ENCODE measurements around the gene GNG14.
"Not testable (repeated sequence)": the region's sequence is repeated elsewhere in the genome, so short reads cannot be mapped to it uniquely, and the experiment has no call there.

Gene GNG14

DNA sequence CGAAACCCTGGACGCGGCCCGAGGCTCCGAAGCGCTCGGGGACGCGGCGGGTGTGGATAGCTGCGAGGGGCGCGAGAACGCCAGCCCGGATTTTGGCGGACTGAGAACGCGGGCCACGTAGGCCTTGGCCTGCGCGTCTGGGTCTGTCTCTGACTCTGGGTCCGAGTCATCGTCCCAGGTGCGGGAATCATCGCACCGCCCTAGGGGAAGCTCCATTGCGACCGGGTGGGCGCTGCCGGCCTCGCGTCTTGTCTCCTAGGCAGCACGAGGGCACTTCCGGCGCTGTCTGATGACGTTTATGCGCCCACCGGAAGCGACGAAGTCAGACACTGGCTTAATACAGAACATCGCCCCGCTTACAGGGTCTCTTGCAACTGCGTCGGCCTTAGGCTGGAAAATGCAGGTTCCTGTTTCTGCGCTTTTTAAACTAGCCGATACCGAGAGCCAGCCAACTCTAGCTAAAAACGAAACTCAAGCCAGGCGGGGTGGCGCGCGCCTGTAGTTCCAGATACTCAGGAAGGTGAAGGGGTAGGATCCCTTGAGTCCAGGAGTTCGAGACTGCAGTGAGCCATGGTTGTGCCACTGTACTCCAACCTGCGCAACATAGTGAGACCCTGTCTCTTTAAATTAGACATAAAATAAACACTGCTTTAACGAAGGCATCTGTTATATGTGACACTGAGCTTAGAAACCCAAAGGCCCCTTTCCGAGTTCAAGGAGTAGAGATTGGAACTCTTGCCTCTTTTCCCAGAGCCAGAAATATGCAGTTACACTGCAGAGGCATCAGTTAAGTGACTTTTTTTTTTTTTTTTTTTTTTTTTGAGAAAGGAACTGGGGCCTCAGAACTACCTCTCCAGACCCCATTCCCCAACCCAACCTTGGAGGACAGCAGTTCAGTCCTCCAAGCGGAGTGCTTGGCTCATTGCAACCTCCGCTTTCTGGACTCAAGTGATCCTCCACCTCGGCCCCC, 8.9 kb downstream of the GNG14 start, which contains the start of gene FBXW9:
TSS of gene FBXW9 (minus strand) at position 266 of the 970 bp plus-strand sequence. CDS start at position 216, 50 bp downstream.
- peak; percentile 75 to 99 (median 92) for DNase-seq

DNA sequence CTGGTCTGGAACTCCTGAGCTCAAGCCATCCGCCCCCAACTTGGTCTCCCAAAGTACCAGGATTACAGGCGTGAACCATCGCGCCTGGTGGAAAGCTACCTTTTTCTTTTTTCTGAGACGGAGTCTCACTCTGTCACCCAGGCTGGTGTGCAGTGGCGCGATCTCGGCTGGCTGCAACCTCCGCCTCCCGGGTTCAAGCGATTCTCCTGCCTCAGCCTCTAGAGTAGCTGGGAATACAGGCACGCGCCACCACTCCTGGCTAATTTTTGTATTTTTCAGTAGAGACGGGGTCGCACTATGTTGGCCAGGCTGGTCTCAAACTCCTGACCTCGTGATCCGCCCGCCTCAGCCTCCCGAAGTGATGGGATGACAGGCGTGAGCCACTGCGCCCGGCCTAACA, 9.6 kb downstream of the GNG14 start:
- DNase-seq = not testable (repeated sequence)

DNA sequence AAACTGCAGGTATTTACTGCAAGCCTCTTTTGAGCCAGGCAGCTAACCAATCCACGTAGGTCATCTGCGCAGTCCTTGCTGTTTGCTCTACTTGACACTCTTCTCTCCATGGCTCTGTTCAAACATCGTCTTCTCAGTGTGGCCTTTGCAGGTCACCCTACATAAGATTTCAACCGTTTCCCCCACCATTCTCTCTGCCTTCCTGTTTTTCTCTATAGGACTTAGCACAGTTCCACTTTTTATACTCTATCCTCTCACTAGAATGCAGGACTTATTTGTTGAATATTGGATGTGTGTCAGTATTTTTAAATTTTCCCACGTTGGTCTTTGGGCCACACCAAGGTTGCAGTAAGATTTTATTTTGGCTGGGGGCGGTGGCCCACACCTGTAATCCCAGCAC, 10.3 kb downstream of the GNG14 start:
- no peak for DNase-seq

DNA sequence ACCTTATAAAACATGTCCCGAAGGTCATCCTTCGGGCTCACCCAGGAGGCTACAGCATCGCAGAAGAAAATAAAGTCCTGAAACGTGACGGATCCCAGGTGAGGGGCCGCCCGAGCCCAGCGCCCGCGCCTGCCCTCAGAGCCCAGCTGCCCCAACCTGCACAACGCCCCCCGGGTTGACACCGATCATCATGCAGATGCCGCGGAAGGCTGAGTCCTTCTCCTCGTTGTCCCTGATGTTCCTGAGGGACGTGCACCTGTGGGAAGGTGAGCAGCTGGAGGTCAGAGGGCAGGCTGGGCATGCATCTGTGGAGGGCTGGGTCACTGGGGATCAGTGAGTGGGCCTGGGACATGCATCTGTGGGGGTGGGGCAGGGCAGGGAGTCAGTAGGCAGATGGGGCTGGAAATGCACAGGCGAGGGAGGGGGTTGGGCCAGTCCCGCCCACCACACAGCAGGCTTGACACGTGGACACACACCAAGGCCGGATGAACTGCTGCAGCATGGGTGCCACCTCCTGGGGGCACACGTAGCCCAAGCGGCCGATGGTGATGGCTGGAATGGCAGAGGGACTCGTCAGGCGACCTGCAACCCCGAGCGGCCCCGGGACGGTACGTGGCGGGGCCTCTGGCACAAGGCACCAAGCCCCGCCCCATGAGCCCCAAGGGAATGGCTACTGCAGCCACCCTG, 13.9 kb downstream of the GNG14 start:
- DNase-seq = no peak

DNA sequence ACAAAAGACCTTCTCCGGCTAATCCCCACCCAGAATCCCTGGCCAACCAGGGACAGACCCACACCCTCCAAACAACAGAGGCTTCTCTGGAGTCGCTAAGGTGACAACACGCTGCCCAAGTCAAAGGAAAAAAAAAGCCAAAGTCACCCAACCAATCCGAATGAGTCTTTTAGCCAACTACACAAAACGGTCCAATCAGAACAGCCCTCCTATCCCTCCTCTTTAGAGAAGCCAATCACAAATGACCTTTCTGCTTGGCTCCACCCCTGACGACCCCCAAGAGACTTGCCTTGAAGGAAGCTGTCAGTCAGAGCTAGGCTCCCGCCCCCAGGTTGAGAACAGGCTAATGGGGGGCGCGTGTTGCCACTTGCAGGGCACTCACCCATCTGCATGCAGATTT, 15.2 kb downstream of the GNG14 start:
- DNase-seq = no peak

DNA sequence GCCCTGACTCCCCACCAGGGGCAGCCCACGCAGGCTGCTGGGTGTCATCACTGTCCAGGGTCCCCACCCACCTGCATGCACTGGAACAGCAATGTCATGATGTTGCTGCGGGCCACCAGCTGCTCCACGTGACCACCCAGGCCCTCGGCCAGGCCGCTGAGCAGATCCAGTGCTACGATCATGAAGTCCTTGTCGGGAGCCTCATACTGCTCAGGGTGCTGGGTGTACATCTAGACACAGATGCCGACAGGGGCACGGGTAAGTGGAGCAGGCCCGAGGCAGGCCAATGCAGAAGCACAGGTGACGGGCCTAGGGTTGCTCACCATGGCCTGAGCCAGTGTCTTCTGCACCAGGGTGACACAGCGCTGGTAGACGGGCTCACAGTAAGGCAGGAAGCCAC, 17.4 kb downstream of the GNG14 start:
- no peak for DNase-seq

DNA sequence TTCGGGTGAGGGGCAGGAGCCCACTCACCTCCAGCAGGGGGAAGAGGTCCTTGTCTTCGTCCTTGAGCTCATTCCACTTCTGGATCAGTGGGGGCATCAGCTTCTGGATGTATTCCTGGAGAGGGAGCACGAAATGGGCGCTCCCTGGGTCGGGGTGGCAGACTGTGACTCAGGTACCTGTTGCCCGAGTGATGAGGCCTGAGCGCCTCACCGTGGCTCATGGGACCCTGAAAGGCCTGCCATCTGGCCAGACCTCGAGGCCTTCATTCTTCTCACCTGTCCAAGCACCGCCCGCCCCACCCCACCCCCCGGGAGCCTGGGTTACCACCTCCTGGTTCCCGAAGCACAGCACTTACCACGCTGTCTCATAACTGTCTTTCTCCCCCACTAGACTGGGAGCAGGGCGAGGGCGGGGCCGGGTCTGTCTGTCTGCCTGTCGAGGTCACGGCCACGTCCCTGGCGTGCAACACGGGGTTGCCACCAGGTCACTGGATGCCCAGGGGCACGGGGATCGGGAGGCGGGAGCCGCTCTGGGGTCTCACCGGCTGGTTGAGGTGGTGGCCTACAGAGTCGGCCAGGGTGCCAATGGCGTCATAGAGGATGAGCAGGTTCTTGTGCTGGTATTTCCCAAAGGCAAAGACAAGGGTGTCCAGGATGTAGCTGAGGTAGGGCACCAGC, 18.0 kb downstream of the GNG14 start:
- no peak for DNase-seq

DNA sequence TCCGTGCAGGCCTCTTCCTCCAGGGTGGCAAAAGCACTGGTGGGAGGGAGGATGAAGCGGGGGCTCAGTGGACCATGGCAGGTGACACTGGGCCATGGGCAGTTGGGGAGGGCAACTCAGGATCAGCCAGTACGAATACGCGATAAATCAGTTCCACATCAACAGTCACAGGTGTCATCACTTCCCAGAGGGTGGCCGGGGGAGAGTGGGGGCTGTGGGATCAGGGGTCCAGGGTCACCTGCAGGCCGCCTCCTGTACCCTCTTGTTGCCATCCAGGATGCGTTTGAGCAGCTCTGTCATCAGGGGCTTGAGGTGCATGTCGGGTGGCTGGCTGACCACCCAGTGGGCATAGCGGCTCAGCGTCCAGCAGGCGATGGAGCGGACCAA, 18.5 kb downstream of the GNG14 start:
- no peak for DNase-seq

DNA sequence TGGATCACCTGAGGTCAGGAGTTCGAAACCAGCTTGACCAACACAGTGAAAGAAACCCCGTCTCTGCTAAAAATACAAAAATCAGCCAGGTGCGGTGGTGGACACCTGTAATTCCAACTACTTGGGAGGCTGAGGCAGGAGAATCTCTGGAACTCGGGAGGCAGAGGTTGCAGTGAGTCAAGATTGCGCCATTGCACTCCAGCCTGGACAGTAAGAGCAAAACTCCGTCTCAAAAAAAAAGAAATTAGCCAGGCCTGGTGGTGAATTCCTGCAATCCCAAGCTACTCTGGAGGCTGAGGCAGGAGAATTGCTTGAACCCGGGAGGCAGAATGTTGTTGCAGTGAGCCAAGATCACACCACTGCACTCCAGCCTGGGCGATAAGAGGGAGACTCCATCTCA, 20.8 kb downstream of the GNG14 start:
- no peak for DNase-seq

DNA sequence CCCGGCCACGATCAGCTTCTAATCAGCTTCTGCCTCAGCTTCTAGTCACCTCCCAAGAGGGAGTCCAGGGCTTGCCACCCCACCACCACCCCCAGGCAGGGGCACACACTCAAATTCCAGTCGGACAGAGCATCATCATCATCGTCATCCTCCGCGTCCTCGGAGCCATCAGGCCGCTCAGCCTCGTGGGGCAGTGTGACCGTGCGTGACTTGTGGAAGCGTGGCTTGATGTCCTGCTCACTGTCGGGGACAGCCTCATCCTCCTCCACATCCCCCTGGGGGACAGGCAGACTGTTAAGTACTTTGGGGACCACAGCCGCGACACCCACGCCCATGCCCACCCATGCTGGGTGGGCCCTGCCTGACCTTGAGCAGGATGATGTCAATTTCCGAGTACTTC, 23.4 kb downstream of the GNG14 start:
- no peak for DNase-seq

DNA sequence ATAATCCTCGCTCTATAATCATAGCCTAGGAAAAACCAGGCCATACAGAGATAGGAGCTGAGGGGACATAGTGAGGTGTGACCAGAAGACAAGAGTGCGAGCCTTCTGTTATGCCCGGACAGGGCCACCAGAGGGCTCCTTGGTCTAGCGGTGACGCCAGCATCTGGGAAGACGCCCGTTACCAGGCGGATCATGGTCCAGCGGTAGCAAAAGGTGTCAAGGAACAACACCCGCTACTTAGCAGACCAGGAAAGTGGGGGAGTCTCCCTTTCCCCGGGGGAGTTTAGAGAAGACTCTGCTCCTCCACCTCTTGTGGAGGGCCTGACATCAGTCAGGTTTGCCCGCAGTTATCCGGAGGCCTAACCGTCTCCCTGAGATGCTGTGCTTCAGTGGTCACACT, 24.3 kb downstream of the GNG14 start:
- DNase-seq = peak in 4 of 56 donors; percentile 16 to 45 (median 40)

DNA sequence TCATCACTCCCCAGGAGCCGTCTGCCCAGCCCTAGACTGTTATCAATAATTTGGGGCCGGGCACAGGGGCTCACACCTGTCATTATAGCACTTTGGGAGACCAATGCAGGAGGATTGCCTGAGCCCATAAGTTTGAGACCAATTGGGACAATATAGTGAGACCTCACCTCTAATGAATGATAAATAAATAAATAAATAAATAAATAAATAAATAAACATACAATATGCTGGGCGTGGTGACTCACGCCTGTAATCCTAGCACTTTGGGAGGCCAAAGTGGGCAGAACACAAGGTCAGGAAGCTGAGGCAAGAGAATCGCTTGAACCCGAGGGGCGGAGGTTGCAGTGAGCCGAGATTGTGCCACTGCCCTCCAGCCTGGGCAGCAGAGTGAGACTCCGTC, 25.5 kb downstream of the GNG14 start:
- DNase-seq = not testable (repeated sequence)

DNA sequence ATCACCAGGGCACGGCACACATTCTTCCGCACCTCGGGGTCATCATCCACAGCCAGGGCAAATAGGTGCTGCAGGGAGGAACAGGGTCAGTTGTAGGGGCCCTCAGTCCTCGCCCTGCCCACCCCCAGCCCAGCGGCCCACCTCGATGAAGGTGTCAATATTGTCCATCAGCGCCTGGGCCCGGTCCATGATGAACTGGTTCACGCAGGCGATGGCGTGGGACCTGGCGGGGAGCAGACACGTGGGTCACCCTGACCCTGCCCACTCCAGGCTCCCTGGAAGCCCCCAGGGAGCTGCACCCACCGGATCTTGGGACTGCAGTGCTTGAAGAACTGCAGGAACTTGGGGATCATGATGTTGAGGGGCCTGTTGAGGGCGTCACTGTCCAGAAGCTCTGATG, 27.3 kb downstream of the GNG14 start:
- no peak for DNase-seq

DNA sequence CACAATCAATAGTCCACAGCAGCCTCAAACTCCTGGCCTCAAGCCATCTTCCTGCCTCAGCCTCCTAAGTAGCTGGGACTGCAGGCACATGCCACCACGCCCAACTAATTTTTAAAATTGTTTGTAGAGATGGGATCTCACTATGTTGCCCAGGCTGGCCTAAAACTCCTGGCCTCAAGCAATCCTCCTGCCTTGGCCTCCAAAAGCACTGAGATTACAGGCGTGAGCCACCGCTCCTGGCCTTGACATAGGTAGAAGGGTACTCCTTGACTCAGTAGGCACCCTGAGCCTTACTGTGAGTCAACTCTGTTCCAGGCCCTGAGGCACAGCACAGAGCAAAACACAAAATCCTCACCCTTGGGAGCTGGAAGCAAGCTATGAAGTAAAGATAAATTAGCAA, 28.1 kb downstream of the GNG14 start:
- no peak for DNase-seq

DNA sequence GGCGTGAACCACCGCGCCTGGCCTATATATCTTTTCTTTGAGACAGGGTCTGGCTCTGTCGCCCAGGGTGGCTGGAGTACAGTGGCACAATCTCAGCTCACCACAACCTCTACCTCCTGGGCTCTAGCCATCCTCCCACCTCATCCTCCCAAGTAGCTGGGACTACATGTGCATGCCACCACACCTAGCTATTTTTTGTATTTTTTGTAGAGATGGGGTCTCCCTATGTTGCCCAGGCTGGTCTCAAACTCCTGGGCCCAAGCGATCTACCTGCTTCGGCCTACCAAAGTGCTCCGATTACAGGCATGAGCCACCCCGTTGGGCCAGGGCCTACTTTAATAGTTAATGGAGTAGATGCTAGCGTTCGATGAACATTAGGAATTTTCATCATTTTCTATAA, 32.5 kb downstream of the GNG14 start:
- no peak for DNase-seq

DNA sequence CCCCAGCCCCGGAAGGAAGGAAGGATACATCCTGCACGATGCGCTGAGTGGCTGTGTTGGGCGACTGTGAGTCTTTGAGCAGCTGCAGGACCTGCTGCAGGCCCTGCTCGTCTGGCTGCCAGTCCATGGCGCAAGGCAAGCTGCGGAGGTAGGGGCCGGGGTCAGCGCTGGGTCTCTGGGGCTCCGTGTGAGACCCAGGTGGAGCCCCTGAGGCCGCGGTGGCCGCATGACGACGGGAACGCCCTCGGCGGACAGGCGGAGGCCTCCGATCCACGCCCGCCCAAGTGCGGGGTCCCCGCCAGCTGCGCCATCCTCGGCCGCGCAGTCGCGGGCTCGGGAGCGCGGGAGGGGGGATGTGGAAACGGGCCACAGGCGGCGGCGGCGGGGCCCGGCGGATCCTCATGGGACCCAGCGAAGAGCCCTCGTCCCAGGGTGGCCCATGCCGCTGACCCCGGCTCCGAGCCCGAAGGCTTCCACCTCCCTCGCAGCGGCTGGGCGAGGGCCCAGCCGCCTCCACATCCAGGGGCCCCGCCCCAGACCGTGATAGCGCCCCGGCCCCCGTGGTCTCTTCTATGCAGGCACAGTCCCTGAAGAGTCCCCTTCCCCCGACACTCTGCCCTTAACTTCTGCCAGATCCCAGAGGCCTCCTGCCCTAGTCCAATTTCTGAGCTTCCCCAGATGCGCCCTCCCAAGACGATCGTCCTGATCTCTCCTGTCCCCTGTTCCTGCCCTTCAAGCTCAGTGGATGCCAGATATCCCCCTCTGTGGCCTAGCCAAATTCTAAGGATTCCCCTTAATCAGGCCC, 33.3 kb downstream of the GNG14 start:
- DNase-seq = peak in 16 of 56 donors; percentile 2 to 52 (median 18)

DNA sequence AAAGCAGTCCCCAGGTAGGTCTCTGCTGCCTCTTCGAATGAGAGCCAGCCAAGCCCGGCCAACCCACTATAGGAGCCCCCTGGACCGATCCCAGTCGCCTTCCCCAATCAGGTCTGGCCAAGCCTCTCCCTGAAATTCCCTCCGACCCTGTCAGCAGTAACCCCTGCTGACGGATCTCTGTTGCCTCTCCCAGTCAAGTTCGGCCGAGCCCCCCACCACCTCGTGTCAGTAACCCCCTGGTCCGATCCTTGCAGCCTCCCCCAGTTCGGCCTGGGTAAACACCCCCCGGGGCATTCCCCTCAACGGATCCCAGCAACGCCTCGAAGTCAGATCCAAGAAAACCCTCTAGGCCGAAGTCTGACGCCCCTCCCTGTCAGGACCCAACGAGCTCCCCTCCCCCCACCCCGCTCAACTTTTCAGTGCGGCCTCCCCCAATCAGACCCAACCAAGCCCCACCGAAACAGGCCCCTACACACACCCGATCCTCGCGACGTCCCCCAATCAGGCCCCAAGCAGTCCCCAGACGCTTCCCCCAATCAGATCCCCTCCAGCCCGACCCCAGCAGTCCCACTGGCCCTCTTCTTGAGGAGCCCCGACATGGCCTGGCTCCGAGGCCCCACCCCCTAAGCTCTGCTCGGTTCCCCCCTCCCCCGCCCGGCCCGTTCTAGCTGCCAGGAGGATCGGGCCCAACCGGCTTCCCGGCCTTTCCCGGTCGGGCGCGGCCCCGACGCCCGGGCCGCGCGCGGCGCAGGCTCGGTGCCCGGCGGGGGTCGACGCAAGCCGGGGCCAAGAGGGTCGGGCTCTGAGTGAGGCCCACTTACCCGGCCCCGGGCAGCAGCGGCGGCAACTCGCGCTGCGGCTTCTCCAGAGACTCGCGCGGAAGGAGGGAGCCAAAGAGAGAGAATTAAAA, 34.1 kb downstream of the GNG14 start:
- DNase-seq = peak in 44 of 56 donors; percentile 17 to 75 (median 52)

DNA sequence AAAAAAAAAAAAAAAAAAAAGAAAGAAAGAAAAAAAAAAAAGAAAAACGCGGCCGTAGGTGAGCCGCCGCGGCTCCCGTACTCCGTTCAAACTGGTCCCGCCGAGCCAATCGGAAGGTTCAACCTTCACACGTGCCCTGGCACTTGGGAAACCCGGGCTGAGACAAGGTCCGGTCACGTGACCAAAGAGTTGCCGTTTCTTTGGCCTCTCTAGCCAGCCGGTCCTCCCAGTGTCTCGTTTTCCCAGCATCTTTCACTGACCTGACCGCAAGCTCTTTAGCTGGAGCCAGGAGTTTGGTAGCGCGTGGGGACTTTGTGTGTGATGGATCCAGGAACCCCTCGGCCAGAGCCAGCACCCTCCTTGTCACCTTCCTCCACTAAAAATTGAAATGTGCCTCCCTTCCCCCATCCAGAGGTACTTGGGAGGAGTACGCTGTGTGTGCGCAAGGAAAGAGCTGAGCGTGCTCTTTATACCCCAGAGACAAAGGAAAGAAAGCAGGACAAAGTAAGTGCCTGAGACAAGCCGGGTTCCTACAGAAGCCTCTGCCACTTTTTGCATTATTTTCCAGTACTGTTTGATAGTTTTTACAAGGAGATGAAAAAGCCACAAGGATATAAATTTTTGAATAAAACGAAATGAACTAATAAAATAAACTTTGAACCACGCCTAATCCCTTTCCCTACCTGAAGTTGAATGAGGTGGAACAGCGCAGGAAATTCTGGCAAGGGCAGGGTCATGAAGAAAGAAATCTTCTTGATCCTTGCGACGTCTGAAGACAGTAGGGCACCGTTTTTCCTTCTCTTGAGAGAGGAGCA, 35.0 kb downstream of the GNG14 start:
- peak; percentile 27 to 99 (median 93) for DNase-seq

DNA sequence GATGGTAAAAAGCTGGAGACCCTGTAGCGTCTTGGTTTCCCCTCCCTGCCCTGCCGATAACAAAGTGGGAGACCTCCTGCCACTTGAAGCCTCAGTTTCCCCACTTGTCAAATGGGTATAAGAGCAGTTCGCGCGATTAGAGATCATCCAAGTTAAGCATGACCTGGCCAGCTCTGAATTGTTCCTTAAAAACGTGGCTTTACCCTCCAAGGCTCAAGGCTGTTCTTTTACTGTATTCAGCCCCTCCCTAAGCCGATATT, 35.5 kb downstream of the GNG14 start:
- no peak for DNase-seq
